Stimulated activated CD4-positive, alpha-beta T cell treated with anti-CD3 and anti-CD28 coated beads, Interleukin-2, amount 100 ng/mL, for 4 hours (primary cell): ENCODE data around the gene MYT1.

Source experiments
- DNase-seq: peaks from one replicate; pipeline ENCODE4 v3.0.0-alpha.2; 2020; ENCODE audit warnings: low read depth

MYT1 gene

GRCh38 chr20:64192406-64192805 is 28.2 kb downstream of the MYT1 start:
- DNase-seq, result no peak

- no peak for DNase-seq
Measured at GRCh38 chr20:64193058-64193457, 28.8 kb downstream of the MYT1 start.

GRCh38 chr20:64194269-64194668 is 30.0 kb downstream of the MYT1 start:
- no peak for DNase-seq

- DNase-seq, result no peak
Measured at GRCh38 chr20:64196309-64196708, 32.1 kb downstream of the MYT1 start.

- DNase-seq, result no peak
Measured at GRCh38 chr20:64196847-64197306, 32.6 kb downstream of the MYT1 start.

GRCh38 chr20:64198347-64198746 is 34.1 kb downstream of the MYT1 start:
- DNase-seq, result no peak

GRCh38 chr20:64199395-64199794 is 35.1 kb downstream of the MYT1 start:
- no peak for DNase-seq

GRCh38 chr20:64200740-64201139 is 36.5 kb downstream of the MYT1 start:
- no peak for DNase-seq

- DNase-seq, result no peak
Measured at GRCh38 chr20:64201653-64202052, 37.4 kb downstream of the MYT1 start.

GRCh38 chr20:64203037-64203777 is 39.0 kb downstream of the MYT1 start:
- no peak for DNase-seq

- no peak for DNase-seq
Measured at GRCh38 chr20:64205611-64206026, 41.4 kb downstream of the MYT1 start.

- no peak for DNase-seq
Measured at GRCh38 chr20:64206614-64207013, 42.4 kb downstream of the MYT1 start.

GRCh38 chr20:64207641-64208590 is 43.7 kb downstream of the MYT1 start:
- no peak for DNase-seq

- DNase-seq, result no peak
Measured at GRCh38 chr20:64209148-64209547, 44.9 kb downstream of the MYT1 start.

GRCh38 chr20:64210656-64211369 is 46.6 kb downstream of the MYT1 start:
- DNase-seq, result no peak

- DNase-seq, result no peak
Measured at GRCh38 chr20:64211874-64212658, 47.8 kb downstream of the MYT1 start.

- DNase-seq, result no peak
Measured at GRCh38 chr20:64212755-64213154, 48.5 kb downstream of the MYT1 start.

GRCh38 chr20:64214113-64214512 is 49.9 kb downstream of the MYT1 start:
- DNase-seq, result no peak

- no peak for DNase-seq
Measured at GRCh38 chr20:64214952-64215351, 50.7 kb downstream of the MYT1 start.

- no peak for DNase-seq
Measured at GRCh38 chr20:64216036-64216435, 51.8 kb downstream of the MYT1 start.

GRCh38 chr20:64216910-64217309 is 52.7 kb downstream of the MYT1 start:
- DNase-seq, result no peak
